ENCODE measurements around the gene PPP1R15A. TPM values are rescaled to one million over a fixed set of nuclear protein-coding genes. Genes with fewer than 3 reads are reported as not detected.

The PPP1R15A gene
- polyA plus RNA-seq, 3 donors: 35.1 to 45.2 (median 37.3) TPM

DNA sequence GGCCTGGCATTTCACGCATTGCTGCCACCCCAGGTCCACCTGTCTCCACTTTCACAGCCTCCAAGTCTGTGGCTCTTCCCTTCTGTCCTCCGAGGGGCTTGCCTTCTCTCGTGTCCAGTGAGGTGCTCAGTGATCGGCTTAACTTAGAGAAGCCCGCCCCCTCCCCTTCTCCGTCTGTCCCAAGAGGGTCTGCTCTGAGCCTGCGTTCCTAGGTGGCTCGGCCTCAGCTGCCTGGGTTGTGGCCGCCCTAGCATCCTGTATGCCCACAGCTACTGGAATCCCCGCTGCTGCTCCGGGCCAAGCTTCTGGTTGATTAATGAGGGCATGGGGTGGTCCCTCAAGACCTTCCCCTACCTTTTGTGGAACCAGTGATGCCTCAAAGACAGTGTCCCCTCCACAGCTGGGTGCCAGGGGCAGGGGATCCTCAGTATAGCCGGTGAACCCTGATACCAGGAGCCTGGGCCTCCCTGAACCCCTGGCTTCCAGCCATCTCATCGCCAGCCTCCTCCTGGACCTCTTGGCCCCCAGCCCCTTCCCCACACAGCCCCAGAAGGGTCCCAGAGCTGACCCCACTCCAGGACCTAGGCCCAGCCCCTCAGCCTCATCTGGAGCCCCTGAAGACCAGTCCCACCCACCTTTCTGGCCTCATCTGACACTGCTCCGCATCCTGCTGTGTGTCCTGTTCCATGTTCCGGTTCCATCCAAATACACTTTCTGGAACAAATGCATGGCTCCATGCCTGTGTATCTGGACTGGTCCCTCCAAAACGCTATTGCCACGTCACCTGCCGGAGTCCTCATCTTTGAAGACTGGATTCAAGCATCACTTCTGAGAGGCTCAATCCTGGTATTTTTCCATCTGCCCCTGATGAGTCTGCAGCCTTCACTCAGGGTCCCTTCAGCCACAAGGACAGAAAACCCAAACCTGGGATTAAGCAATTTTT, 50.6 kb downstream of the PPP1R15A start:
- DNase-seq (ENCODE audit: extremely low read depth in 1 of 11, low read depth in 9 of 11, low spot score in 4 of 11): no peak

DNA sequence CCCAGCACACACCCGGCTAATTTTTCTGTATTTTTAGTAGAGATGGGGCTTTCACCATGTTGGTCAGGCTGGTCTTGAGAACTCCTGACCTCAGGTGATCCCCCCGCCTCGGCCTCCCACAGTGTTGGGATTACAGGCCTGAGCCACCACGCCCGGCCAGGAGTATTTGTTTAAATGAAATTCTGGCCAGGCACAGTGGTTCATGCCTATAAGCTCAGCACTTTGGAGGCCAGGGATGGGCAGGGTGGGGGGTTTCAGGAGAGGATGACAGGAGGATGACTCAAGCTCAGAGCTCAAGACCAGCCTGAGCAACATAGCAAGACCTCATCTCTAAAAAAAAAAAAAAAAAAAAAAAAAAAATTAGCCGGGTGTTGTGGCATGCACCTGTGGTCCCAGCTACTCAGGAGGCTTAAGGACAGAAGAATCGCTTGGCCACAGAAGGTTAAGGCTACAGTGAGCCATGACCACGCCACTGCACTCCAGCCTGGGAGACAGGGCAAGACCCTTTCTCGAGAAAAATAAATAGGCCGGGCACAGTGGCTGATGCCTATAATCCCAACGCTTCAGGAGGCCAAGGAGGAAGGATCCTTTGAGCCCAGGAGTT, 53.1 kb downstream of the PPP1R15A start:
- no peak for DNase-seq (ENCODE audit: extremely low read depth in 1 of 11, low read depth in 9 of 11, low spot score in 4 of 11)

Other genes with a start within 250 kb of the PPP1R15A start
- 10 to 100 TPM; 11.2 to 15.9 (median 14.3) TPM for gene DBP, start 235.0 kb upstream of the PPP1R15A start, polyA plus RNA-seq (ENCODE audit: insufficient read length in 3 of 3)
- 10 to 100 TPM; 21.9 to 30.7 (median 29.2) TPM for gene CA11, start 226.2 kb upstream of the PPP1R15A start, polyA plus RNA-seq (ENCODE audit: insufficient read length in 3 of 3)
- 1 to 10 TPM in 2 of 3 donors, under 1 TPM in 1; 0.68 to 2.4 (median 1.5) TPM for gene NTN5, start 199.4 kb upstream of the PPP1R15A start, polyA plus RNA-seq (ENCODE audit: insufficient read length in 3 of 3)
- gene FUT2, start 176.4 kb upstream of the PPP1R15A start, polyA plus RNA-seq (ENCODE audit: insufficient read length in 3 of 3): 1 to 10 TPM; 1.7 to 4.4 (median 1.8) TPM
- 1 to 10 TPM; 5.0 to 7.3 (median 6.5) TPM for gene MAMSTR, start 152.7 kb upstream of the PPP1R15A start, polyA plus RNA-seq (ENCODE audit: insufficient read length in 3 of 3)
- gene RASIP1, start 131.8 kb upstream of the PPP1R15A start, polyA plus RNA-seq (ENCODE audit: insufficient read length in 3 of 3): 10 to 100 TPM; 12.2 to 19.6 (median 16.6) TPM
- gene IZUMO1, start 125.5 kb upstream of the PPP1R15A start, polyA plus RNA-seq (ENCODE audit: insufficient read length in 3 of 3): 1 to 10 TPM in 1 of 3 donors, under 1 TPM in 2; 0.23 to 1.2 (median 0.41) TPM
- 1 to 10 TPM; 3.2 to 4.0 (median 3.3) TPM for gene FUT1, start 119.8 kb upstream of the PPP1R15A start, polyA plus RNA-seq (ENCODE audit: insufficient read length in 3 of 3)
- gene FGF21, start 116.9 kb upstream of the PPP1R15A start, polyA plus RNA-seq (ENCODE audit: insufficient read length in 3 of 3): not detected
- gene BCAT2, start 61.4 kb upstream of the PPP1R15A start, polyA plus RNA-seq (ENCODE audit: insufficient read length in 3 of 3): 10 to 100 TPM; 32.4 to 57.8 (median 44.8) TPM
- 10 to 100 TPM; 23.7 to 37.1 (median 30.1) TPM for gene HSD17B14, start 35.9 kb upstream of the PPP1R15A start, polyA plus RNA-seq (ENCODE audit: insufficient read length in 3 of 3)
- gene PLEKHA4, start 3.8 kb upstream of the PPP1R15A start, polyA plus RNA-seq (ENCODE audit: insufficient read length in 3 of 3): 10 to 100 TPM; 20.6 to 29.6 (median 27.9) TPM
- gene TULP2, start 26.3 kb downstream of the PPP1R15A start, polyA plus RNA-seq (ENCODE audit: insufficient read length in 3 of 3): 1 to 10 TPM in 2 of 3 donors, under 1 TPM in 1; 0.67 to 1.4 (median 1.3) TPM
- 100 to 1,000 TPM; 231 to 319 (median 307) TPM for gene NUCB1, start 27.9 kb downstream of the PPP1R15A start, polyA plus RNA-seq (ENCODE audit: insufficient read length in 3 of 3)
- gene DHDH, start 61.3 kb downstream of the PPP1R15A start, polyA plus RNA-seq (ENCODE audit: insufficient read length in 3 of 3): 10 to 100 TPM in 1 of 3 donors, 1 to 10 TPM in 2; 6.5 to 10.7 (median 7.0) TPM
- gene BAX, start 82.5 kb downstream of the PPP1R15A start, polyA plus RNA-seq (ENCODE audit: insufficient read length in 3 of 3): 10 to 100 TPM; 64.7 to 84.6 (median 73.4) TPM
- 1,000 to 10,000 TPM; 2,184 to 2,822 (median 2,594) TPM for gene FTL, start 92.9 kb downstream of the PPP1R15A start, polyA plus RNA-seq (ENCODE audit: insufficient read length in 3 of 3)
- gene GYS1, start 120.9 kb downstream of the PPP1R15A start, polyA plus RNA-seq (ENCODE audit: insufficient read length in 3 of 3): 10 to 100 TPM; 40.6 to 55.4 (median 40.7) TPM
- 100 to 1,000 TPM in 1 of 3 donors, 10 to 100 TPM in 2; 77.9 to 106 (median 88.7) TPM for gene RUVBL2, start 121.5 kb downstream of the PPP1R15A start, polyA plus RNA-seq (ENCODE audit: insufficient read length in 3 of 3)
- gene LHB, start 144.7 kb downstream of the PPP1R15A start, polyA plus RNA-seq (ENCODE audit: insufficient read length in 3 of 3): under 1 TPM in 1 of 3 donors, not detected in 2; 0.29 TPM
- gene CGB3, start 151.9 kb downstream of the PPP1R15A start, polyA plus RNA-seq (ENCODE audit: insufficient read length in 3 of 3): not detected
- gene CGB2, start 159.5 kb downstream of the PPP1R15A start, polyA plus RNA-seq (ENCODE audit: insufficient read length in 3 of 3): not detected
- not detected for gene CGB1, start 164.5 kb downstream of the PPP1R15A start, polyA plus RNA-seq (ENCODE audit: insufficient read length in 3 of 3)
- gene CGB5, start 171.4 kb downstream of the PPP1R15A start, polyA plus RNA-seq (ENCODE audit: insufficient read length in 3 of 3): under 1 TPM in 1 of 3 donors, not detected in 2; 0.34 TPM
- gene CGB8, start 176.7 kb downstream of the PPP1R15A start, polyA plus RNA-seq (ENCODE audit: insufficient read length in 3 of 3): not detected
- gene CGB7, start 185.3 kb downstream of the PPP1R15A start, polyA plus RNA-seq (ENCODE audit: insufficient read length in 3 of 3): 1 to 10 TPM; 1.2 to 1.6 (median 1.5) TPM
- 1 to 10 TPM; 3.4 to 4.3 (median 4.2) TPM for gene NTF4, start 192.4 kb downstream of the PPP1R15A start, polyA plus RNA-seq (ENCODE audit: insufficient read length in 3 of 3)
- gene KCNA7, start 200.3 kb downstream of the PPP1R15A start, polyA plus RNA-seq (ENCODE audit: insufficient read length in 3 of 3): under 1 TPM in 2 of 3 donors, not detected in 1; 0.06 to 0.09 TPM
- gene SNRNP70, start 213.0 kb downstream of the PPP1R15A start, polyA plus RNA-seq (ENCODE audit: insufficient read length in 3 of 3): 100 to 1,000 TPM; 299 to 461 (median 336) TPM
- gene LIN7B, start 241.9 kb downstream of the PPP1R15A start, polyA plus RNA-seq (ENCODE audit: insufficient read length in 3 of 3): 1 to 10 TPM; 6.8 to 8.7 (median 8.4) TPM
- gene C19orf73, start 246.7 kb downstream of the PPP1R15A start, polyA plus RNA-seq (ENCODE audit: insufficient read length in 3 of 3): under 1 TPM; 0.62 to 0.99 (median 0.97) TPM
- 1 to 10 TPM; 4.7 to 8.4 (median 6.1) TPM for gene PPFIA3, start 247.1 kb downstream of the PPP1R15A start, polyA plus RNA-seq (ENCODE audit: insufficient read length in 3 of 3)

All from renal cortex interstitium (tissue), 11 donors.